ENCODE results near the gene ADAMTS8. TPM values are rescaled to one million over a fixed set of nuclear protein-coding genes. Genes with fewer than 3 reads are reported as not detected.

ADAMTS8 gene
- total RNA-seq, 1 donor from 2014 or later = 0.96 TPM

DNA sequence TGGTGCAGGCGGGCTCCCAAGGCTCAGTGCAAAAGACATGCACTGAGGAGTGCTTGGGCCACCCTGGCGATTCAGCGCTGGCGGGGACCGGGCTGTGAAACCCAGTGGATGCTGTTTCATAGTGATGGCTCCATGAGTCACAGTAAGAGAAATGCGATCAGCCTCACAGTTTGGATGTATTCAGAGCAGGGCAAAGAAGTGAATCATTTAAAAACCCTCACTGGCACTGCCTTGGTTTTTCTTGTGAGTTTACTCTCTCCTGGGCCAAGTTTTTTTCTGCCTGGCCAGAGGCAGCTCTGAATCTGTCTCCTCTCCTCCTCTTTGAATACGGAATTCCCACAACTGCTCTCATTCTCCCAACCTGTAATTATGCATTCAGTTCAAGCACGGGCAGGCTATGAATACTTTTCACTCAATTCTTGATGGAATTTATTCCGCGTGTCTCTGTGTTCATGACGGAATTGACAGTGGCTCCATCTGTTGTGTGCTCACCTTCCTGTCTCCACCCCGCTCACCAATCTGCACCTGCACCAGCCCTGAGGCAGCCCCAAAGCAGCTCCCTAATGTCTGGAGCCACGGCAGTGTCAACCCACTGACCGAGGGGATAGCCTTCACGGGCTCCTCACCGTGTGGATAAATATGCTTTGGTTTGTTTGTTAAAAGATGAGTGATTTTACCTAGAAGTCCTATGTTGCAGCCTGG lies 14.9 kb downstream of the ADAMTS8 start:
- no peak for TF ChIP-seq CTCF (IDR thresholded peaks at IDR 0.05; ENCODE audit: unreplicated experiment)
- Mint-ChIP-seq H3K4me1 (peaks cover 6% of the 10 kb centered on the region), H3K27me3 (ENCODE audit: low read depth) (peaks cover 59% of the 10 kb centered on the region), H3K4me3 (no peak overlapping the region), H3K36me3 (no peaks in the 10 kb centered on the region), H3K9me3 (no peaks in the 10 kb centered on the region), H3K27ac (no peak overlapping the region)
- no peak for DNase-seq (ENCODE audit: low spot score in 2 of 2, unreplicated experiment in 2 of 2)

DNA sequence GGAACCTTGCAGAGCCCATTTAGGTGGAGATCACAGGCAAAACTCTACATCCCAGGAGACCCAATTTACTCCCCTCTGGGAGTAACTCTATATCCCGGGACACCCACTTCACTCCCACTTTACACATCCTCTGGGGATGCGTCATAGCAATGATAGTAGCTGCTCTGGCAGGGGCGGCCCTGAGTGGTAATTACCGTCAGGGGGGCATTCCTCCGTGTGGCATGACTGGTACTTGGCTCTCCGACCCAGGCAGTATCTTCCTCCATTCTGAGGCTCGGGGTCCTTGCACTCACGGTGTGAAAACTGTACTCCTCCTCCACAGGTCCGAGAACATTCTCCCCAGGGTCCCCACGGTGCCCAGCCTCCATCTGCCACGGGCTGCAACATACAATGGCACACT lies 17.2 kb downstream of the ADAMTS8 start:
- no peak for DNase-seq (ENCODE audit: low spot score in 2 of 2, unreplicated experiment in 2 of 2)
- no peaks in the 10 kb centered on the region for H3K9me3 Mint-ChIP-seq
- no peaks in the 10 kb centered on the region for H3K36me3 Mint-ChIP-seq
- H3K27ac Mint-ChIP-seq = no peak overlapping the region
- H3K4me3 Mint-ChIP-seq = no peak overlapping the region
- peaks cover 61% of the 10 kb centered on the region for H3K27me3 Mint-ChIP-seq (ENCODE audit: low read depth)
- TF ChIP-seq CTCF (IDR thresholded peaks at IDR 0.05; ENCODE audit: unreplicated experiment) = no peak
- H3K4me1 Mint-ChIP-seq = peaks cover 8% of the 10 kb centered on the region

DNA sequence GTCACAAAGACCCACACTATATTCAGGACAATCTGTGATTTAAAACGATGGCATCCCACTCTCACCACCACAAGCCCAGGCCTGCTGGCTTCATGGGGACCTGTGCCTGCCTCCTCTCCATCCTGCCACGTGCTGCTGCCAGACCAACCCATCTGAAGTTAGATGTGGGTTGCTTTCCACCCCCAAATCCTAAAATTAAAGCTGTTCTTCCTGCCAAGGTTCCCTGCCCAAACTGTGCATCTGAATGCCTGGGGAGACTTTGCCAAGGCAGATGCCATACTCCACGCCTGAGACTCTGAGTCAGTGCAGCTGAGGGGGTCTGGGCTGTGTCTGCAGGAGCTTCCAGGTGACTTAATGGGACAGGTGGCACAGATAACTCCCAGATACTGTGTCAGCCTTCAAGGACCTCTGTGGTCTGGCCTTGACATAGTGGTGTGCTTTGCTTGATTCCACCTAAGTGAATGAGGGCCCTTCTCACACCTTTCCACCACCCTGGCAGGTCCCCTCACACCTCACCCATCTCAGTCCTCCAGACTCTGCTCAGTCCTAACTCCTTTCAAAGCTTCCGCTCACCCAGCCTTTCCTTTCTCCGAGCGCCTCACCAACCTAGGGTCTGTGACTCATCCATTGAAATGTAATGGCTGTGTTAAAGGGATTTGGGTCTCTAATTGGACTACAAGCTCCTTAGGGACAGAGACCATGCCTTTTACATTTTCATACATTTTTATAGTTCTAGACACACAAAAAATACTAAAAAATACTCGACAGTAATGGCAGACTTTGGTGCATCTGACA lies 18.6 kb downstream of the ADAMTS8 start:
- peaks cover 8% of the 10 kb centered on the region for H3K4me1 Mint-ChIP-seq
- H3K27me3 Mint-ChIP-seq (ENCODE audit: low read depth) = peaks cover 64% of the 10 kb centered on the region
- no peak for DNase-seq (ENCODE audit: low spot score in 2 of 2, unreplicated experiment in 2 of 2)
- H3K4me3 Mint-ChIP-seq = no peak overlapping the region
- TF ChIP-seq CTCF (IDR thresholded peaks at IDR 0.05; ENCODE audit: unreplicated experiment) = no peak
- H3K9me3 Mint-ChIP-seq = no peaks in the 10 kb centered on the region
- H3K36me3 Mint-ChIP-seq = no peaks in the 10 kb centered on the region
- no peak overlapping the region for H3K27ac Mint-ChIP-seq

GRCh38 chr11:130408901-130409300 lies 19.5 kb downstream of the ADAMTS8 start:
- no peak for DNase-seq (ENCODE audit: low spot score in 2 of 2, unreplicated experiment in 2 of 2)
- no peak for TF ChIP-seq CTCF (IDR thresholded peaks at IDR 0.05; ENCODE audit: unreplicated experiment)
- H3K4me1 Mint-ChIP-seq = peaks cover 8% of the 10 kb centered on the region
- H3K27me3 Mint-ChIP-seq (ENCODE audit: low read depth) = peaks cover 59% of the 10 kb centered on the region
- H3K4me3 Mint-ChIP-seq = no peak overlapping the region
- H3K36me3 Mint-ChIP-seq = no peaks in the 10 kb centered on the region
- H3K9me3 Mint-ChIP-seq = no peaks in the 10 kb centered on the region
- no peak overlapping the region for H3K27ac Mint-ChIP-seq

- DNase-seq (ENCODE audit: low spot score in 2 of 2, unreplicated experiment in 2 of 2) = no peak
- H3K4me3 Mint-ChIP-seq = no peak overlapping the region
- no peak for TF ChIP-seq CTCF (IDR thresholded peaks at IDR 0.05; ENCODE audit: unreplicated experiment)
- H3K27ac Mint-ChIP-seq = no peak overlapping the region
- peaks cover 55% of the 10 kb centered on the region for H3K27me3 Mint-ChIP-seq (ENCODE audit: low read depth)
- H3K4me1 Mint-ChIP-seq = peaks cover 9% of the 10 kb centered on the region
- no peaks in the 10 kb centered on the region for H3K9me3 Mint-ChIP-seq
- H3K36me3 Mint-ChIP-seq = no peaks in the 10 kb centered on the region
Observed at GRCh38 chr11:130408401-130408890, 20.0 kb downstream of the ADAMTS8 start.

All from mesothelial cell of epicardium (in vitro differentiated cells).